GM12892 (cell line): ENCODE data around the gene S100A5.

Source experiments
- POLR2A ChIP-seq: IDR thresholded peaks from 2 replicates; pipeline ENCODE4 v1.6.1; 2011; ENCODE audit warnings: low read depth, low read length, control low read depth
- POLR2AphosphoS5 ChIP-seq: IDR thresholded peaks from 2 replicates; pipeline ENCODE4 v1.6.1; 2011; ENCODE audit warnings: low read depth, low read length, control low read depth

DNA sequence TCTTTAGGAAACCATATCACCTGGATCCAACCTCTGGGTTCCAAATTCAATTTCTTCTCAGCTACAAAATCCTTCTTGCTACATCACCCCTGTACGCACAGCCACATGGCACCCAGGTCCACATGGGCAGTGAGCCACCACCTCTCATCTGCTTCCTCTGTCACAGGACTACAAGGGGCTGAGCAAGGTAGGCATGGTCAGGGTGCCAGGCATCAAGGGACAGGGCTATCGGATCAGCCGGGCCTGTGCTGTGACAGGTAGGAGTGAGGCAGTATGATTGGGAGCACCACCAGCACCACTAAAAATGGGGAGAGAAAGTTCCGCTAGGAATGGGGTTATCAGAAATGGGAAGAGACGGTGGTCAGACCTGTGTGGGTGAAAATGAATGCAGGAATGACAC is 34.3 kb downstream of the S100A5 start:
- TF ChIP-seq POLR2A = no peak
- TF ChIP-seq POLR2AphosphoS5 = no peak
